K562 (cell line): ENCODE data around the gene PAXIP1. TPM values are rescaled to one million over a fixed set of nuclear protein-coding genes. Genes with fewer than 3 reads are reported as not detected.

ENCODE experiments used
- CCAR2 ChIP-seq: fragments of 200-400 bp; formaldehyde crosslinking; IDR thresholded peaks from 2 replicates; pipeline ENCODE4 v1.6.1; 2017; ENCODE audit warnings: mild to moderate bottlenecking, low read depth, low read length
- CHD4 ChIP-seq: fragments of 200-600 bp; sonication (generic); IDR thresholded peaks from 3 replicates; pipeline ENCODE4 v1.6.1; 2012; ENCODE audit warnings: low read depth, mild to moderate bottlenecking, mixed read lengths, low read length, inconsistent platforms; ENCODE audit not compliant: insufficient read depth, insufficient replicate concordance, poor library complexity, severe bottlenecking
- CTBP1 ChIP-seq: fragments of 450-650 bp; IDR thresholded peaks from 2 replicates; pipeline ENCODE4 v1.6.1; 2016; ENCODE audit warnings: borderline replicate concordance
- FOXK1 ChIP-seq: sonication (generic); formaldehyde crosslinking; IDR thresholded peaks from 2 replicates; pipeline ENCODE4 v1.8.0; 2022; ENCODE audit warnings: missing genetic modification reagents, mild to moderate bottlenecking, borderline replicate concordance
- LARP7 ChIP-seq: fragments of 450-650 bp; IDR thresholded peaks from 2 replicates; pipeline ENCODE4 v1.6.1; 2016
- NELFE ChIP-seq: IDR thresholded peaks from 2 replicates; pipeline ENCODE4 v1.6.1; 2011; ENCODE audit warnings: mild to moderate bottlenecking; ENCODE audit not compliant: insufficient read depth, insufficient read length
- POLR2A ChIP-seq: fragments of 450-650 bp; conservative IDR thresholded peaks from 2 replicates; pipeline ENCODE4 v1.6.1; 2016
- RBM25 ChIP-seq: fragments of 200-400 bp; formaldehyde crosslinking; IDR thresholded peaks from 2 replicates; pipeline ENCODE4 v1.6.1; 2018; ENCODE audit warnings: low read length, low read depth, moderate library complexity; ENCODE audit not compliant: severe bottlenecking
- TRIM24 ChIP-seq, 2 experiments: fragments of 450-650 bp; IDR thresholded peaks; 2 replicates each; pipeline ENCODE4 v1.6.1; 2016
- YY1 ChIP-seq, 3 experiments: IDR thresholded peaks; 2 replicates each; pipeline ENCODE4 v1.6.1; 2011; ENCODE audit warnings: low read length in 2 of 3, mild to moderate bottlenecking in 2 of 3, moderate library complexity in 2 of 3, borderline replicate concordance in 1 of 3, control low read depth in 1 of 3, low read depth in 1 of 3; ENCODE audit not compliant: insufficient read depth in 3 of 3, insufficient replicate concordance in 2 of 3, control insufficient read depth in 1 of 3, insufficient read length in 1 of 3; ENCODE audit errors: extremely low read depth in 1 of 3
- ZNF12 ChIP-seq: sonication (generic); formaldehyde crosslinking; IDR thresholded peaks from 2 replicates; pipeline ENCODE4 v1.4.0; 2020; ENCODE audit warnings: mild to moderate bottlenecking, missing genetic modification reagents
- polyA plus RNA-seq, 8 experiments: library from polyadenylated mRNA; depleted of rRNA in 4 of 8; stranded (reverse) in 5 of 8; unstranded in 3 of 8; fragments of >200 nt; fragmentation: Nextera tagmentation in 2 of 8; fragmentation: Illumina TruSeq in 1 of 8; extraction: Ambion mirVana in 2 of 8; extraction: Trizol in 1 of 8; gene quantifications; 2 replicates each; pipeline versions ENCODE4 v1.2.1 to v1.2.3, GENCODE V29; 2011 to 2014; ENCODE audit warnings: inconsistent platforms in 1 of 8, missing spikeins in 1 of 8
- total RNA-seq, 7 experiments: library from RNA; depleted of rRNA in 6 of 7; stranded (reverse); fragments of >200 nt in 6 of 7; fragmentation: Illumina TruSeq in 2 of 7; extraction: Trizol in 2 of 7; gene quantifications; 2 replicates each; pipeline versions ENCODE4 v1.2.1 to v1.2.3, GENCODE V29; 2011 to 2021; ENCODE audit warnings: low replicate concordance in 1 of 7
- TF ChIP-seq, protein P1 (sequence below): fragments of 200-600 bp; sonication (generic); IDR thresholded peaks from one replicate; pipeline ENCODE4 v1.6.1; 2012; ENCODE audit warnings: mild to moderate bottlenecking, low read depth, low read length, inconsistent platforms
- TF ChIP-seq, protein P2 (sequence below): fragments of 250-450 bp; sonication (Bioruptor Pico); IDR thresholded peaks from 2 replicates; pipeline ENCODE4 v1.8.0; 2021; ENCODE audit warnings: borderline replicate concordance, mild to moderate bottlenecking, moderate library complexity; ENCODE audit not compliant: poor library complexity, severe bottlenecking
- TF ChIP-seq, protein P3 (sequence below): fragments of 450-650 bp; IDR thresholded peaks from 2 replicates; pipeline ENCODE4 v1.6.1; 2014; ENCODE audit warnings: low read depth, mild to moderate bottlenecking, moderate library complexity, borderline replicate concordance

PAXIP1 gene
- total and polyA plus RNA-seq, 9 of the 15 experiments (the other 6 are each of a cell fraction or from before 2014, with no cell fraction given): 9.7 to 37.9 (median 28.4) TPM

DNA sequence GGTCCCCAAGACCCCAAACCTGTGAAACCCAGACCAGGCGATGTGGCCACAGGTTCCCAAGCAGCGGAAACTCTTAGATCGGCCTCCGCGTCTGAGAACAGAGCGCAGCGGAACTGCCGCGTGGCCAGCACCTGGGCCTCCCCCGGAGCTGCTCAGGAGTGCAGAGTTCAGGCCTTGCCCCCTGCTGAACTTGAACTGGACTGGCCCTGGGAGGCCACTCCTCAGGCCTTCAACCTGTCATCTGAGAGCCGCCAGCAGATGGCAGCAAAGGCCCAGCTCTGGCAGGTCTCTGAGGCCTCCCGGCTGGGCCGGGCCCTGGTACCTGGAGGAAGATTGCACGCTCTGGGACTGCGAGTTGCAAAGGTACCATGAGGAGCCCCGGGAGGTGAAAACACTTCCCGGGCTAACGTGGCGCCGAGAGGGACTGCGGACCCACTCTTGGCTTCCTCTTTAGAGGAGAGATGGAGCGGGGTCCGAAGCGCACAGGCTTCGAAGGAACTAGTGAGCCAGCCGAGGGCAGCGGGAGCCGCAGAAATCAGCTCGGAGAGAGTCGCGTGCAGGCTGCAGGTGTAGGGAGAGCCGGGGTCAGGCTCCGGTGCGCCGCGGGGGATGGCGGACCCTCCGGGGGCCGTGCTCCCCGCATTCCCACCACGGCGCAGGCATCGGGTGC lies 89.2 kb downstream of the PAXIP1 start (continued):
- TF ChIP-seq, protein P1, sequence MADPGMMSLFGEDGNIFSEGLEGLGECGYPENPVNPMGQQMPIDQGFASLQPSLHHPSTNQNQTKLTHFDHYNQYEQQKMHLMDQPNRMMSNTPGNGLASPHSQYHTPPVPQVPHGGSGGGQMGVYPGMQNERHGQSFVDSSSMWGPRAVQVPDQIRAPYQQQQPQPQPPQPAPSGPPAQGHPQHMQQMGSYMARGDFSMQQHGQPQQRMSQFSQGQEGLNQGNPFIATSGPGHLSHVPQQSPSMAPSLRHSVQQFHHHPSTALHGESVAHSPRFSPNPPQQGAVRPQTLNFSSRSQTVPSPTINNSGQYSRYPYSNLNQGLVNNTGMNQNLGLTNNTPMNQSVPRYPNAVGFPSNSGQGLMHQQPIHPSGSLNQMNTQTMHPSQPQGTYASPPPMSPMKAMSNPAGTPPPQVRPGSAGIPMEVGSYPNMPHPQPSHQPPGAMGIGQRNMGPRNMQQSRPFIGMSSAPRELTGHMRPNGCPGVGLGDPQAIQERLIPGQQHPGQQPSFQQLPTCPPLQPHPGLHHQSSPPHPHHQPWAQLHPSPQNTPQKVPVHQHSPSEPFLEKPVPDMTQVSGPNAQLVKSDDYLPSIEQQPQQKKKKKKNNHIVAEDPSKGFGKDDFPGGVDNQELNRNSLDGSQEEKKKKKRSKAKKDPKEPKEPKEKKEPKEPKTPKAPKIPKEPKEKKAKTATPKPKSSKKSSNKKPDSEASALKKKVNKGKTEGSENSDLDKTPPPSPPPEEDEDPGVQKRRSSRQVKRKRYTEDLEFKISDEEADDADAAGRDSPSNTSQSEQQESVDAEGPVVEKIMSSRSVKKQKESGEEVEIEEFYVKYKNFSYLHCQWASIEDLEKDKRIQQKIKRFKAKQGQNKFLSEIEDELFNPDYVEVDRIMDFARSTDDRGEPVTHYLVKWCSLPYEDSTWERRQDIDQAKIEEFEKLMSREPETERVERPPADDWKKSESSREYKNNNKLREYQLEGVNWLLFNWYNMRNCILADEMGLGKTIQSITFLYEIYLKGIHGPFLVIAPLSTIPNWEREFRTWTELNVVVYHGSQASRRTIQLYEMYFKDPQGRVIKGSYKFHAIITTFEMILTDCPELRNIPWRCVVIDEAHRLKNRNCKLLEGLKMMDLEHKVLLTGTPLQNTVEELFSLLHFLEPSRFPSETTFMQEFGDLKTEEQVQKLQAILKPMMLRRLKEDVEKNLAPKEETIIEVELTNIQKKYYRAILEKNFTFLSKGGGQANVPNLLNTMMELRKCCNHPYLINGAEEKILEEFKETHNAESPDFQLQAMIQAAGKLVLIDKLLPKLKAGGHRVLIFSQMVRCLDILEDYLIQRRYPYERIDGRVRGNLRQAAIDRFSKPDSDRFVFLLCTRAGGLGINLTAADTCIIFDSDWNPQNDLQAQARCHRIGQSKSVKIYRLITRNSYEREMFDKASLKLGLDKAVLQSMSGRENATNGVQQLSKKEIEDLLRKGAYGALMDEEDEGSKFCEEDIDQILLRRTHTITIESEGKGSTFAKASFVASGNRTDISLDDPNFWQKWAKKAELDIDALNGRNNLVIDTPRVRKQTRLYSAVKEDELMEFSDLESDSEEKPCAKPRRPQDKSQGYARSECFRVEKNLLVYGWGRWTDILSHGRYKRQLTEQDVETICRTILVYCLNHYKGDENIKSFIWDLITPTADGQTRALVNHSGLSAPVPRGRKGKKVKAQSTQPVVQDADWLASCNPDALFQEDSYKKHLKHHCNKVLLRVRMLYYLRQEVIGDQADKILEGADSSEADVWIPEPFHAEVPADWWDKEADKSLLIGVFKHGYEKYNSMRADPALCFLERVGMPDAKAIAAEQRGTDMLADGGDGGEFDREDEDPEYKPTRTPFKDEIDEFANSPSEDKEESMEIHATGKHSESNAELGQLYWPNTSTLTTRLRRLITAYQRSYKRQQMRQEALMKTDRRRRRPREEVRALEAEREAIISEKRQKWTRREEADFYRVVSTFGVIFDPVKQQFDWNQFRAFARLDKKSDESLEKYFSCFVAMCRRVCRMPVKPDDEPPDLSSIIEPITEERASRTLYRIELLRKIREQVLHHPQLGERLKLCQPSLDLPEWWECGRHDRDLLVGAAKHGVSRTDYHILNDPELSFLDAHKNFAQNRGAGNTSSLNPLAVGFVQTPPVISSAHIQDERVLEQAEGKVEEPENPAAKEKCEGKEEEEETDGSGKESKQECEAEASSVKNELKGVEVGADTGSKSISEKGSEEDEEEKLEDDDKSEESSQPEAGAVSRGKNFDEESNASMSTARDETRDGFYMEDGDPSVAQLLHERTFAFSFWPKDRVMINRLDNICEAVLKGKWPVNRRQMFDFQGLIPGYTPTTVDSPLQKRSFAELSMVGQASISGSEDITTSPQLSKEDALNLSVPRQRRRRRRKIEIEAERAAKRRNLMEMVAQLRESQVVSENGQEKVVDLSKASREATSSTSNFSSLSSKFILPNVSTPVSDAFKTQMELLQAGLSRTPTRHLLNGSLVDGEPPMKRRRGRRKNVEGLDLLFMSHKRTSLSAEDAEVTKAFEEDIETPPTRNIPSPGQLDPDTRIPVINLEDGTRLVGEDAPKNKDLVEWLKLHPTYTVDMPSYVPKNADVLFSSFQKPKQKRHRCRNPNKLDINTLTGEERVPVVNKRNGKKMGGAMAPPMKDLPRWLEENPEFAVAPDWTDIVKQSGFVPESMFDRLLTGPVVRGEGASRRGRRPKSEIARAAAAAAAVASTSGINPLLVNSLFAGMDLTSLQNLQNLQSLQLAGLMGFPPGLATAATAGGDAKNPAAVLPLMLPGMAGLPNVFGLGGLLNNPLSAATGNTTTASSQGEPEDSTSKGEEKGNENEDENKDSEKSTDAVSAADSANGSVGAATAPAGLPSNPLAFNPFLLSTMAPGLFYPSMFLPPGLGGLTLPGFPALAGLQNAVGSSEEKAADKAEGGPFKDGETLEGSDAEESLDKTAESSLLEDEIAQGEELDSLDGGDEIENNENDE: no peak
- TF ChIP-seq, protein P2, sequence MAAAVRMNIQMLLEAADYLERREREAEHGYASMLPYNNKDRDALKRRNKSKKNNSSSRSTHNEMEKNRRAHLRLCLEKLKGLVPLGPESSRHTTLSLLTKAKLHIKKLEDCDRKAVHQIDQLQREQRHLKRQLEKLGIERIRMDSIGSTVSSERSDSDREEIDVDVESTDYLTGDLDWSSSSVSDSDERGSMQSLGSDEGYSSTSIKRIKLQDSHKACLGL (CRISPR knock-in tag): no peak
- TF ChIP-seq TRIM24 (IDR thresholded peaks at IDR 0.05): no peak
- TF ChIP-seq RBM25: no peak
- TF ChIP-seq LARP7: no peak
- TF ChIP-seq, protein P3, sequence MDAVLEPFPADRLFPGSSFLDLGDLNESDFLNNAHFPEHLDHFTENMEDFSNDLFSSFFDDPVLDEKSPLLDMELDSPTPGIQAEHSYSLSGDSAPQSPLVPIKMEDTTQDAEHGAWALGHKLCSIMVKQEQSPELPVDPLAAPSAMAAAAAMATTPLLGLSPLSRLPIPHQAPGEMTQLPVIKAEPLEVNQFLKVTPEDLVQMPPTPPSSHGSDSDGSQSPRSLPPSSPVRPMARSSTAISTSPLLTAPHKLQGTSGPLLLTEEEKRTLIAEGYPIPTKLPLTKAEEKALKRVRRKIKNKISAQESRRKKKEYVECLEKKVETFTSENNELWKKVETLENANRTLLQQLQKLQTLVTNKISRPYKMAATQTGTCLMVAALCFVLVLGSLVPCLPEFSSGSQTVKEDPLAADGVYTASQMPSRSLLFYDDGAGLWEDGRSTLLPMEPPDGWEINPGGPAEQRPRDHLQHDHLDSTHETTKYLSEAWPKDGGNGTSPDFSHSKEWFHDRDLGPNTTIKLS: 0 out of 2 replicates have a peak, but pooled peaks have one; percentile 52
- TF ChIP-seq YY1 (IDR thresholded peaks at IDR 0.05; ENCODE audit: borderline replicate concordance in 1 of 3, control insufficient read depth in 1 of 3, extremely low read depth in 1 of 3, insufficient read depth in 3 of 3, insufficient read length in 1 of 3, insufficient replicate concordance in 2 of 3, low read depth in 1 of 3, low read length in 2 of 3): peak in 1 of 3 experiments; percentile 34
- TF ChIP-seq NELFE: no peak
- TF ChIP-seq POLR2A: no peak
- TF ChIP-seq CHD4: no peak
- no peak for TF ChIP-seq CCAR2
- TF ChIP-seq FOXK1 (CRISPR knock-in tag): no peak
- no peak for TF ChIP-seq ZNF12 (CRISPR knock-in tag)
- no peak for TF ChIP-seq CTBP1
